ENCODE results near the gene FGF12. TPM values are rescaled to one million over a fixed set of nuclear protein-coding genes. Genes with fewer than 3 reads are reported as not detected.

The FGF12 gene
- total RNA-seq, 1 experiment from 2014 or later = 9.7 TPM

DNA sequence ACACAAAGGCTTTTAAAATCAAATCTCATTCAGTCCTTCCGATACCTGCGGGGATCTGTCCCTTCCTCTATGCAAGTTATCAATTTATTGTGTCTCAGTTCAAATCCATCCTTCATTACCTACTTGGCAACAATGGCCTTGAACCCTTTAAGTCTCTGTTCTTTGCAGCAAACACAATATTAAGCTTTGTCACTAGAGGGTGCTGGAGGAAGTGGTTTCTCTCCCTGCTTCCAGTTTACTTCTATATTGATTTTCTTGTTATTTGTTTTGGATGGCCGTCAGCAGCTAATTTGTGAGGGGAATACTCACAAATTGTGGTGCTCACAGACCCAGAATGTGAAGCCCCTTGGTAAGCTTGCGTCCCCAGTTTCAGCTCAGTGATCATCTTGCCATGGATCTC is 278.3 kb downstream of the FGF12 start:
- TF ChIP-seq, protein P1, sequence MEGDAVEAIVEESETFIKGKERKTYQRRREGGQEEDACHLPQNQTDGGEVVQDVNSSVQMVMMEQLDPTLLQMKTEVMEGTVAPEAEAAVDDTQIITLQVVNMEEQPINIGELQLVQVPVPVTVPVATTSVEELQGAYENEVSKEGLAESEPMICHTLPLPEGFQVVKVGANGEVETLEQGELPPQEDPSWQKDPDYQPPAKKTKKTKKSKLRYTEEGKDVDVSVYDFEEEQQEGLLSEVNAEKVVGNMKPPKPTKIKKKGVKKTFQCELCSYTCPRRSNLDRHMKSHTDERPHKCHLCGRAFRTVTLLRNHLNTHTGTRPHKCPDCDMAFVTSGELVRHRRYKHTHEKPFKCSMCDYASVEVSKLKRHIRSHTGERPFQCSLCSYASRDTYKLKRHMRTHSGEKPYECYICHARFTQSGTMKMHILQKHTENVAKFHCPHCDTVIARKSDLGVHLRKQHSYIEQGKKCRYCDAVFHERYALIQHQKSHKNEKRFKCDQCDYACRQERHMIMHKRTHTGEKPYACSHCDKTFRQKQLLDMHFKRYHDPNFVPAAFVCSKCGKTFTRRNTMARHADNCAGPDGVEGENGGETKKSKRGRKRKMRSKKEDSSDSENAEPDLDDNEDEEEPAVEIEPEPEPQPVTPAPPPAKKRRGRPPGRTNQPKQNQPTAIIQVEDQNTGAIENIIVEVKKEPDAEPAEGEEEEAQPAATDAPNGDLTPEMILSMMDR (IDR thresholded peaks at IDR 0.05; ENCODE audit: unreplicated experiment) = peak; percentile 71
- DNase-seq = peak; percentile 41
- Mint-ChIP-seq H3K27ac (ENCODE audit: unreplicated experiment) (no peak overlapping the region), H3K27me3 (ENCODE audit: unreplicated experiment) (peaks cover 25% of the 10 kb centered on the region), H3K36me3 (ENCODE audit: insufficient read depth, unreplicated experiment) (no peaks in the 10 kb centered on the region), H3K4me3 (ENCODE audit: low read depth, unreplicated experiment) (no peak overlapping the region), H3K4me1 (ENCODE audit: low read depth, unreplicated experiment) (peaks cover 14% of the 10 kb centered on the region), H3K9me3 (ENCODE audit: low read depth, unreplicated experiment) (no peaks in the 10 kb centered on the region)
- intact Hi-C loops (cut with micrococcal nuclease; ENCODE audit: unreplicated experiment) = loop anchor here (10.0 kb wide), 2 partner anchors 624 to 1304 kb away; no protein-coding TSS in a partner anchor
- CTCF ChIA-PET = interaction anchor here (0.6 to 1.6 kb wide), 5 partner anchors 10 to 323 kb away, joined by 3 to 10 read pairs (median 3); no protein-coding TSS in a partner anchor
- BruUV-seq (replicated peaks) = no TSS peak

DNA sequence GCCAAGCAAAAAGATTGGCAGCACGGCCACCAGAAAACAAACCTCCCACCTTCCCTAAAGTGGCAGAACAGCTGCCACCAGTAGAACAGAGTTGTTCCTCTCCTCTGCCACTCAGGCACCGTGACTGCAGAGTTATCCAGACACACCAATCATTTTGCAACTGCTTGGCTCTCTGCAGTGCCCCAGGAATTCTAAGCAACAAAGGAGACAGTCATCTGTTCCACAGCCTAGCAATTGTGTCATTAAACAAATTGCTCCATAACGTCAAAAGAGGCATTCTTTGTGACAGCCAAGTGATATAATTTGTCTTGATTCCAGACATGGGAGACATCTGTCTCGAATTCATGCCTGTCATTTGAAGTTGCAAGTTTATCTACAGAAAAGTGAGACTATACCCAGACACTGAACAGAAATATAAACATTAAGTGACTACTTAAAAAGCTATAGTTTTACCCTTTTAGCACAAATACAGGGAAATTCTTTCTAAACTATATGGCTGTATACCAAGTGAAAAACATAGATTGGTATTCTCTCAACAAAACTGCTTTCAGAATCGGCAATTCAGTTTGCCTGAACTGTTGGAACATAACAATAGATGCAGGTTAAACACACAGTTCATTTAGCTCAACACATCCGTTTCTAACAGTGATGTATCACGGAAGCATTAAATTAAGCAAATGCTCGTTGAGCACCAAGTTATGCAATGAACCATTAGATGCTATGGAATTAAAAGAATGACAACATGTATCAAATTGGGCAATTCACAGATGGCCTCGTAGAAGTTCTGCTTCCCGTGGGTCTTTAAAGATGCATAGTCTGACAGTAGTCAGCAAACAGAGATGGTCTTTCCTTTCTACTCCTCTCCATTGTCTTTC is 281.3 kb downstream of the FGF12 start:
- DNase-seq = no peak
- no peak overlapping the region for H3K27ac Mint-ChIP-seq (ENCODE audit: unreplicated experiment)
- H3K9me3 Mint-ChIP-seq (ENCODE audit: low read depth, unreplicated experiment) = no peaks in the 10 kb centered on the region
- H3K27me3 Mint-ChIP-seq (ENCODE audit: unreplicated experiment) = peaks cover 25% of the 10 kb centered on the region
- CTCF ChIA-PET = interaction anchor here (2.5 kb wide), 1 partner anchor 23 kb away, joined by 28 read pairs; no protein-coding TSS in a partner anchor
- no TSS peak for BruUV-seq (replicated peaks)
- TF ChIP-seq, protein P1 (IDR thresholded peaks at IDR 0.05; ENCODE audit: unreplicated experiment) = no peak
- peaks cover 16% of the 10 kb centered on the region for H3K4me1 Mint-ChIP-seq (ENCODE audit: low read depth, unreplicated experiment)
- no peak overlapping the region for H3K4me3 Mint-ChIP-seq (ENCODE audit: low read depth, unreplicated experiment)
- intact Hi-C loops (cut with micrococcal nuclease; ENCODE audit: unreplicated experiment) = loop anchor here (10.0 kb wide), 2 partner anchors 621 to 1301 kb away; no protein-coding TSS in a partner anchor
- H3K36me3 Mint-ChIP-seq (ENCODE audit: insufficient read depth, unreplicated experiment) = no peaks in the 10 kb centered on the region

DNA sequence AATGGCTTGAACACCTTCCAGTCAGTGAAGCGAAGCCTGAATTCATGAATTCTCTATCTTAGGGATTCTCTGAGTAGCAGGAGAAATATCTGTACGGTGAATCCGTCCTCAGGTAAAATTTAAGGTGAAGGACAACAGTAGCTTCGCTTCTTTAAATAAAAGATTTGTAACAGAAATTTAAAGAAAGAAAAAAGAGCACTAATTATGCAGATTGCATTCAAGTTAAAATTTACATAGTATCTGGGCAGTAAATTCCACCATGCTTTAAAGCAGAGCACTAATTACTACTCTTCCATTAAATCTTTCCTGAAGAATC is 282.6 kb downstream of the FGF12 start:
- DNase-seq = no peak
- Mint-ChIP-seq H3K4me3 (ENCODE audit: low read depth, unreplicated experiment) (no peak overlapping the region), H3K4me1 (ENCODE audit: low read depth, unreplicated experiment) (peaks cover 16% of the 10 kb centered on the region), H3K9me3 (ENCODE audit: low read depth, unreplicated experiment) (no peaks in the 10 kb centered on the region), H3K36me3 (ENCODE audit: insufficient read depth, unreplicated experiment) (no peaks in the 10 kb centered on the region), H3K27ac (ENCODE audit: unreplicated experiment) (no peak overlapping the region), H3K27me3 (ENCODE audit: unreplicated experiment) (peaks cover 25% of the 10 kb centered on the region)
- TF ChIP-seq, protein P1 (IDR thresholded peaks at IDR 0.05; ENCODE audit: unreplicated experiment) = no peak
- intact Hi-C loops (cut with micrococcal nuclease; ENCODE audit: unreplicated experiment) = loop anchor here (1.0 to 10.0 kb wide), 6 partner anchors 256 to 1300 kb away; no protein-coding TSS in a partner anchor
- no TSS peak for BruUV-seq (replicated peaks)
- CTCF ChIA-PET = interaction anchor here (0.7 to 3.0 kb wide), 21 partner anchors 11 to 1309 kb away, joined by 3 to 28 read pairs (median 3); no protein-coding TSS in a partner anchor

DNA sequence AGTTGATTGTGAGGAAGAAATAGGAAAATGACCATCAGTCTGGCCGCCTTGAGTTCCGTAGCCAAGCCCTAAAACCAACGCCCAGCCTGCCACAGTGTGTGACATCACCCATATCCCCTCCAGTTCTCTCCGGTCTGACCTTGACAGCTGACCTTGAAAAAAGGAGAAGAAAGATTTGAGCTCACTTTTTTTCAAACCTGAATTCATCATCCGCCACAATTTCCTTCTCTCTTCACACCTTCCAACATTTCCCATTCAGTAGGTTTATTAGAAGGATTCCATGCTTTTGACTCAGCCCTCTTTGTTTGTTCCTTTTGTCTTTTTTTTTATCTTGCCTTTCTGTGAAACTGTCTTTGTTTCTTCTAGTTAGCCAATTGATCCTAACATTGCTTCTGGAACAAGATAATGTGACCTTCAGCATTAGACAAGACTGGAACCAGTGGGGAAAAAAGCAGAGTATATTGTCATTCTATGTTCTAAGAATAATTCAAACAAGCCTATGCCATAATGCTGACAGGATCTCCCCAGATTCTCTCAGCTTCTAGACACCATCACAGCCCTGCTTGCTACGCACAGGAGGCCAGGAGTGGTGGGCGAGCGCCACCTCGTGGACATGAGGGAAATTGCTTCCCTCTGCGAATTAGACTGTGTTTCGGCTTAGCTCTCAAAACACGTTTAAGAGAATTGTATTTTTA is 283.1 kb downstream of the FGF12 start:
- peak overlapping the region; percentile 20 for H3K27ac Mint-ChIP-seq (ENCODE audit: unreplicated experiment)

More for the DNA sequence above, 283.1 kb downstream of the FGF12 start:
- Mint-ChIP-seq H3K9me3 (ENCODE audit: low read depth, unreplicated experiment) (no peaks in the 10 kb centered on the region), H3K4me3 (ENCODE audit: low read depth, unreplicated experiment) (no peak overlapping the region), H3K4me1 (ENCODE audit: low read depth, unreplicated experiment) (peaks cover 16% of the 10 kb centered on the region), H3K36me3 (ENCODE audit: insufficient read depth, unreplicated experiment) (no peaks in the 10 kb centered on the region), H3K27me3 (ENCODE audit: unreplicated experiment) (peaks cover 25% of the 10 kb centered on the region)
- TF ChIP-seq, protein P1 (IDR thresholded peaks at IDR 0.05; ENCODE audit: unreplicated experiment) = peak; percentile 100
- DNase-seq = peak; percentile 86
- CTCF ChIA-PET = interaction anchor here (0.7 to 3.0 kb wide), 21 partner anchors 10 to 1308 kb away, joined by 3 to 28 read pairs (median 3); no protein-coding TSS in a partner anchor
- intact Hi-C loops (cut with micrococcal nuclease; ENCODE audit: unreplicated experiment) = loop anchor here (1.0 to 10.0 kb wide), 6 partner anchors 256 to 1299 kb away; no protein-coding TSS in a partner anchor
- BruUV-seq (replicated peaks) = no TSS peak

Measured in Calu3 (cell line).